GM11168 (cell line): Measurements from ENCODE around the gene TRAFD1.
"Not testable (repeated sequence)": the region's sequence is repeated elsewhere in the genome, so short reads cannot be mapped to it uniquely, and the experiment has no call there.

Source experiments
- in situ Hi-C: fragments of 300-500 bp; cut with MboI; formaldehyde crosslinking; loops from one replicate; pipeline ENCODE4 v1.12.0; 2022; ENCODE audit warnings: low sequenced_read_pairs; ENCODE audit not compliant: unreplicated experiment

The TRAFD1 gene, protein sequence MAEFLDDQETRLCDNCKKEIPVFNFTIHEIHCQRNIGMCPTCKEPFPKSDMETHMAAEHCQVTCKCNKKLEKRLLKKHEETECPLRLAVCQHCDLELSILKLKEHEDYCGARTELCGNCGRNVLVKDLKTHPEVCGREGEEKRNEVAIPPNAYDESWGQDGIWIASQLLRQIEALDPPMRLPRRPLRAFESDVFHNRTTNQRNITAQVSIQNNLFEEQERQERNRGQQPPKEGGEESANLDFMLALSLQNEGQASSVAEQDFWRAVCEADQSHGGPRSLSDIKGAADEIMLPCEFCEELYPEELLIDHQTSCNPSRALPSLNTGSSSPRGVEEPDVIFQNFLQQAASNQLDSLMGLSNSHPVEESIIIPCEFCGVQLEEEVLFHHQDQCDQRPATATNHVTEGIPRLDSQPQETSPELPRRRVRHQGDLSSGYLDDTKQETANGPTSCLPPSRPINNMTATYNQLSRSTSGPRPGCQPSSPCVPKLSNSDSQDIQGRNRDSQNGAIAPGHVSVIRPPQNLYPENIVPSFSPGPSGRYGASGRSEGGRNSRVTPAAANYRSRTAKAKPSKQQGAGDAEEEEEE

DNA sequence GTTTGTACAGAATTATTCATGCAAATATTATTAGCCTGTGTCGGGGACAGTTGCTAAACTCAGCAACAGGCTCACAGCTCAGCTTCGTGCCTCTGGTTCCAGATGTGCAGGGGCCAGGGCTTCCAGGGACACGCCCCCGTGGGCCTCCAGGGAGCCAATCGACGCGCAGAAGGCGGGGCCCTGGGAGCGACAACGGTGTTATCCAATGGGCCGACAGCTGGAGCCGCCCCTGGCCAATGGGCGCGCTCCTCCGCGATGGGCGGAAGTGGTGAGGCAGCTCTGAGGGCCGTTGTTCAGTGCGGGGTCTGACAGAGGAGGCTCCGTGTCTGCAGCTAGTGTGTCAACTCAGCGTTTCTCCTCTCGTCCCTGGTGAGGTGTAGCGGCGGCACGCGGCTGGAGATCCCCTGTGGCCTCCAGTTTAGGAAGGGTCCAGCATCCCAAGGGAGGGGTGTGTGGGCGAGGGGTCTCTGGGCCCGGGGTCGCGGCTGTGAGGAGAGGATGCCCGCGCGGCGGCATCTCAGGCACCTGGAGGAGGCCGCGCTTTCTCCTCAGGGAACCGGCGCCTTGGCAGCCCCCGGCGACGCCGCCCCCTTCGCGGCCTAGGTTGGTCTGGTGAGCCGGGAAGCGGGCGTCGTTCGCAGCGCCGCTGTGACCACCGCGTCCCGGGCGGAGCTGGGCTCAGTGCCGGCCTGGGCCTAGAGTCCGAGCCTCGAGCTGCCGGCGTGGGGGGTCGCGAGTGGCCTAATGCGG lies at the start of gene TRAFD1:
TSS of gene TRAFD1 (plus strand) at position 311 of the 750 bp plus-strand sequence. CDS start 4,963 bp downstream, outside the sequence.
- in situ Hi-C loops, result no loop called here

DNA sequence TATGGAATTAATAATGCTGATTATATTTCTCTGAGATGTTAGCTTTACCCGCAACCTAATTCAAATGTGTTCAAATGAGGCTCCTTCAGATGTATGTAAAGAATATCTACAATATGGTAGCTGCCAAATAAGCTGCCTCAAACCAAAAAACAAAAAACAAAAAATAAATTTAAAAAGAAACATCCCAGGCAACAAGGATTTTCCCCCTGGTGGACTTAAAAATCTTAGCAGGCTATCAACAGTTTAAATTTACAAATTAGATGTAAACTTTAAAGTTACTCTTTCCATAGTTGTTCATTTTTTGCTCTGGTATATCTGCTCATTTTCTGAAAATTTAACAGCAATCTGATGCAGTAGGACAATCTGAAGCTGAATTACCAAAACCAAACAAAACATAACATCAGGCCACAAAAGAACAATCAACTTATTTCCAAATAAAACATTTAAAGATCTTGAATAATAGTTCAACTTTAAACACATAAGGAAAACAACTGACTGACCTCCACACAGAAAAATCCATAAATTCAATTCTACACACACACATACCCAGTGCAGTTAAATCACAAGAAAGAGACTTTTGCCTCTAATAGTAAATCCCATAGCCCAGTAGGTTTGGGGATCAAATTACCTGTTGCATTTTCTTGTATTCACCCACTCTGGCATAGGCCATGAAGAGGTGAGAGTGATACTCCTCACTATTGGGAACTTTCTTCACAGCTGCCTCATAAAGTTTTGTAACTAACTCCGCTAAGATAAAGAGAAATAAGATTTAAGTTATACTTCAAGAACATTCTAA lies 38.1 kb upstream of the TRAFD1 start:
- in situ Hi-C loops, result no loop called here

DNA sequence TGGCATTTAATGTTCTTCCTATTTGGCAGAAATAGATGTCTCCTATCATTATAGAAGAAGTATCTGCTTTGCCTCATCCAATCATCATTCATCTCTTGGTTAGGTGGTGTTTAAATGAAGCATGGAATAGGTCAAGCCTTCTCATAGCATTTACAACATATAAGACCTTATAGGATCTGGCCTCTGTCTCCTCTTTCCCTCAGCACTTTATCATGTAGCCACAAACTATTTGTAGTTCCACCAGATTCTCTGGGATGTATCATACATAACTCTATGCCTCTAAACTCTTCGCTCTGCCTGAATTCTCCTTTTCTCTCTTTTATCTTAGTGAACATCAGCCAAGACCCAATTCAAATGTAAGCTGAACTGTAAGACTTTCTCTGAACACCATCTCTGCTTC lies 37.5 kb upstream of the TRAFD1 start:
- in situ Hi-C loops, result no loop called here

DNA sequence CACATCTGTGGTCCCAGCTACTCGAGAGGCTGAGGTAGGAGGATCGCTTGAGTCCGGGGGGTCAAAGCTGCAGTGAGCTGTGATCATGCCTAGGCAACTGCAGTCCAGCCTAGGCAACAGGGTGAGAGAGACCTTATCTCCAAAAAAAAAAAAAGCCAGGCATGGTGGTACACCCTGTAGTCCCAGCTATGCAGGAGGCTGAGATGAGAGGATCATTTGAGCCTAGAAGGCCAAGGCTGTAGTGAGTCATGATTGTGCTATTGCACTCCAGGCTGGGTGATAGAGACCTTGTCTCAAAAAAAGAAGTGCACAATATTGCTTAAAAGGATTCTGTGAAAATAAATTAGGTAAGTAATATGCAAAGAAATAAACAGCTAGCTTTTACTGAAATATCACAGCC lies 33.8 kb upstream of the TRAFD1 start:
- in situ Hi-C loops, result no loop called here

DNA sequence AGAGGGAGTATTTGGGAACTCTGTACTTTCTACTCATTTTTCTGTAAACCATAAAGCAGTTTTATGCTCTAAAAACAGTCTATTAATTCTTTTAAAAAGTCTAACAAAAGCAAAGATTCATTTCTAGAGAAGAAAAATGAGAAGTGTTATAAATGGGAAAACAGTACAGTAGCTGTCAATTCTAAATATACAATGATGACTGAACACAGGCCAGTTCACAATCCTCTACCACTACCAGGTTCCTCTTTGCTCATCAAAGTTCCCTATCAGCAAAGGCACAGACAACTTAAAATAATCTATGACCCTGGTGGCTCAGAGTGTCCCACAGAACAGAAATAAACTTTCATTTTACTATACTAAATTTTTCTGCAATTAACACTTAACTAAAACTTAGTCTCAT lies 29.3 kb upstream of the TRAFD1 start:
- in situ Hi-C loops, result no loop called here

DNA sequence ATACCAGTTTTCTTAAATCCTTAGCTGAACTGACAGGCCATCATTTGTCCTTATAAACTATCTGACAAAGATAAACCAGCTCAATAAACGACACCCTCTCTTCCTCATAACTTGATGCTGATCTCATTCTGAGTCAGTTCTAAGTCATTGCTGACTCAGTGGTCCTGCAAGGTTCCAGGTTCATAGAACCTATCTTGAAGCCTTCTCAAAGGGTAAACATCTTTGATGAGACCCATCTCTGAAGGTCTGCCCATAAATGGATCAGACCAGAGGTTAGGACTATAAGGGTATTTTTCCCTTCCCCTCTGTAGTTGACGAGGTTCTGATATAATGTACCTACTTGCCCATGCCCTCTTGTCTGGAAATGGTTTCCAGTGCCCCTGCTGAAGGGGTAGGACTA lies 28.7 kb upstream of the TRAFD1 start:
- in situ Hi-C loops, result no loop called here

DNA sequence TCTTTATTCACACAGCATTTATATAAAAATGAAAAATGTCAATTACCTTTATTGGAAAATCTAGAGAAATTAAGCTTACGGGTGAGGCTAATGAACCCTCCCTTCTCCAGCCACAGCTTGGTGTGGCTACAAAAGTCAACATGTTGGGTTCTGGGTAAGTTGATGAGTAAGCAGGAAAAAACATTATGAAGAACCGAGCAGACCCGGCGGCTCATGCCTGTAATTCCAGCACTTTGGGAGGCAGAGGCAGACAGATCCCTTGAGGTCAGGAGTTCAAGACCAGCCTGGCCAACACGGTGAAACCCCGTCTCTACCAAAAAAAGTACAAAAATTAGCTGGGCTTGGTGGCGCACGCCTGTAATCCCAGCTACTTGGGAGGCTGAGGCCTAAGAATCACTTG lies 27.7 kb upstream of the TRAFD1 start:
- in situ Hi-C loops, result no loop called here

DNA sequence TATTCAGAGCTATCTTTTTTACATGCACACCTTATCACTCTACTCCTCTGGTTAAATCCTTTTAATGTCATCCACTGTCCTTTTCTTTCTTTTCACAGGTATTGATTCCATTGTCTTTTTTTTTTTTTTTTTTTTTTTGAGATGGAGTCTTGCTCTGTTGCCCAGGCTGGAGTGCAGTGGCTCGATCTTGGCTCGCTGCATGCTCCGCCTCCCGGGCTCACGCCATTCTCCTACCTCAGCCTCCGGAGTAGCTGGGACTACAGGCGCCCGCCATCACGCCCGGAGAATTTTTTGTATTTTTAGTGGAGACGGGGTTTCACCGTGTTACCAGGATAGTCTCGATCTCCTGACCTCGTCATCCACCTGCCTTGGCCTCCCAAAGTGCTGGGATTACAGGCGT lies 24.9 kb upstream of the TRAFD1 start:
- in situ Hi-C loops, result not testable (repeated sequence)

DNA sequence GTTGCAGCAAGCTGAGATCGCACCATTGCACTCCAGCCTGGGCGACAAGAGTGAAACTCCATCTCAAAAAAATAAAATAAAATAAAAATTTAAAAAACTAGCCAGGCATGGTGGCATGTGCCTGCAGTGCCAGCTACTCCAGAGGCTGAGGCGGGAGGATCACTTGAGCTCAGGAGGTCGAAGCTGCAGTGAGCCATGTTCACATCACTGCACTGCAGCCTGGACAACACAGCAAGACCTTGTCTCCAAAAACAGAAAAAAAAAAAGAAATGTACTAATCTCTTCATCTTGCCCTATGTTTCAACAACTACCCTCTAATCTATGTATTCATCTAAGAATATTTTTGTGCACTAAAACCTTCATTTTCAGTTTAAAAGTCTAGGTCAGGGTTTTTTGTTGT lies 23.2 kb upstream of the TRAFD1 start:
- in situ Hi-C loops, result no loop called here

DNA sequence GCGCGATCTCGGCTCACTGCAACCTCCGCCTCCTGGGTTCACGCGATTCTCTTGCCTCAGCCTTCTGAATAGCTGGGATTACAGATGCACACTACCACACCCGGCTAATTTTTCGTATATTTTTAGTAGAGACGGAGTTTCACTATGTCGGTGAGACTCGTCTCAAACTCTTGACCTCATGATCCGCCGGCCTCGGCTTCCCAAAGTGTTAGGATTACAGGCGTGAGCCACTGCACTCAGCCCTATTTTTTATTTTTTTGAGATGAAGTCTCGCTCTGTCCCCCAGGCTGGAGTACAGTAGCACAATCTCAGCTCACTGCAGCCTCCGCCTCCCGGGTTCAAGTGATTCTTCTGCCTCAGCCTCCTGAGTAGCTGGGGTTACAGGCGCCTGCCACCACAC lies 22.6 kb upstream of the TRAFD1 start:
- in situ Hi-C loops, result not testable (repeated sequence)

DNA sequence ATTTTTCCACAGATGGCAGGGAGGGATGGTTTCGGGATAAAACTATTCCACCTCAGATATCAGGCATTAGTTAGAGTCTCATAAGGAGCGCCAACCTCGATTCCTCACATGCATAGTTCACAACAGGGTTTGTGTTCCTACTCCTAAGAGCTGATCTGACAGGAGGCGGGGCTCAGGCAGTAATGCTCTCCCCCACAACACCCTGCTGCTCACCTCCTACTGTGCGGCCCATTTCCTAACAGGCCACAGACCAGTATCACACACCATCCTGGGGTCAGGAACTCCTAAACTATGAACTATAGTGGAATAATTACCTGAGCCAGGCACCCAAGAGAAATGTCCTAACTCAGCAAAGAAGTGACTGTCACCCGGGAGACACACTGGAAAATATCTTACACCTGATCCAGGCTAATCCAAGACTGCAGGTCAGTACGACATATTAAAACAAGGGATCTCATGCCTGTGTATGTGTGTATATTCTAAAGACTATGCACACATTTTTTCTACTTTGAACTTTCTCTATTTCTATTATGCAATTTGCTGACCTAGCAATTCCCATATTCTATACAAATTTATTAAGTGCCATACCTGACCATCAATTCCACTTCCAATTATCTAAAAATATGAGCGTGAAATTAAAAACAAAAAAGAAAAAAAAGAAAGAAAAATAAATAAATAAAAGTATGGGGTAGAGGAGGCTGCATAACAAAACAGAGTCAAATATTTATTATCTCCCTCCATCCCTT lies 21.4 kb upstream of the TRAFD1 start:
- in situ Hi-C loops, result no loop called here

DNA sequence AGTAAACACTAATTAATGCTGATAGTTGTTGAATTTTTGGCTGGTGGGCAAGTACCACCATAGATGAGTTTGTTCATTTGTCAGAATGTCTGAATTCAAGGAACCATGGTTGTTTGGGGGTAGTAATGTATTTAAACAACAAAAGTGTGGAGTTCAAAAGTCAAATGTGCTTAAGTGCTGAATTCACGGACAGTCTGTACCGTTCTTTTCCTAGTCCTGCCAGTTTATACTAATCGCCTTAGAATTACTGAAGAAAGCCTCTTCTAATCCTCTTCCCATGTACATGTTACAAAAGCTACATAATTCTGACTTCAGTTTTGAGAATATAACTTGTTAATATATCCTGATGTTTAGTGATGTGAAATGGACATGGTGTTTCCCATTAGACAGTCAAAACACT lies 19.5 kb upstream of the TRAFD1 start:
- in situ Hi-C loops, result no loop called here

DNA sequence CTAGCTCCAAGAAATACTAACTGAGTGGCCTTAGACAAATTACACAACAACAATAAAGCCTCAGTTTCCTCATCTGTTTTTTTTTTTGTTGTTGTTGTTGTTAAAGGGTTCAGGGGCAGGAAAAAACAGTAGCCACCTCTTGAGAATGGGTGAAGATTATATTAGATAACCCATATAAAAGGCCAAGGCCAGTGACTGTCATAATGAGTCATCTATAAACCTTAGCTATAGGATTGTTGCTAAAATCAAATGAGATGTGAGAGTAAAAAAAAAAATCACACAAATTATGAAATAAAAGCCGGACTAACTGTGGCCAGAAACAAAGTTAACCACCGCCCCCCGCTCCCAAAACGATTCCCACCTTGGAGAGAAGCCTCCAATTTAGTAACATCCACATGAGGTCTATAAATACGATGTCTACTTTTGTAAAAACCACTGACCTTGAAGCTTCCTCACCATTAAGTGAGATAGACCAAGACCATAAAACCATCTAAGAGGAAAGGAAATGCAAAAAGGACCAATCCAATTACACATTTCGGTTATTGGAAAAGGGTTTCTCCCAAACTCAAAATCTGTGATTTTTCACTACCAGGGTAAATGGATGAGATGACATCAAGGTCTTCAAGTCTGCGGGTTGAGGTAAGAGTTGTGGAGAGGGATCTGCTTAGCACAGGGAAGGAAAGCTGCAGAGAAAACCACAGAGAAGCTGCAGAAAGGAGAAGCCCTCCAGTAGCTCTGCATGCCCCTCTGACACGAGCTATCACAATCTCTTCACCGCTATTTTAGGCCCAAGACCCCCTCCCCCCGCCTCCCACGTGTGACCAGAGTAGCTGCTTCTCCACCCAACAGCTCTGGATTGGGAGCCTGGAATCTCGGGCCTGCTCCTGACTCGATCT lies 17.8 kb upstream of the TRAFD1 start:
- in situ Hi-C loops, result no loop called here

DNA sequence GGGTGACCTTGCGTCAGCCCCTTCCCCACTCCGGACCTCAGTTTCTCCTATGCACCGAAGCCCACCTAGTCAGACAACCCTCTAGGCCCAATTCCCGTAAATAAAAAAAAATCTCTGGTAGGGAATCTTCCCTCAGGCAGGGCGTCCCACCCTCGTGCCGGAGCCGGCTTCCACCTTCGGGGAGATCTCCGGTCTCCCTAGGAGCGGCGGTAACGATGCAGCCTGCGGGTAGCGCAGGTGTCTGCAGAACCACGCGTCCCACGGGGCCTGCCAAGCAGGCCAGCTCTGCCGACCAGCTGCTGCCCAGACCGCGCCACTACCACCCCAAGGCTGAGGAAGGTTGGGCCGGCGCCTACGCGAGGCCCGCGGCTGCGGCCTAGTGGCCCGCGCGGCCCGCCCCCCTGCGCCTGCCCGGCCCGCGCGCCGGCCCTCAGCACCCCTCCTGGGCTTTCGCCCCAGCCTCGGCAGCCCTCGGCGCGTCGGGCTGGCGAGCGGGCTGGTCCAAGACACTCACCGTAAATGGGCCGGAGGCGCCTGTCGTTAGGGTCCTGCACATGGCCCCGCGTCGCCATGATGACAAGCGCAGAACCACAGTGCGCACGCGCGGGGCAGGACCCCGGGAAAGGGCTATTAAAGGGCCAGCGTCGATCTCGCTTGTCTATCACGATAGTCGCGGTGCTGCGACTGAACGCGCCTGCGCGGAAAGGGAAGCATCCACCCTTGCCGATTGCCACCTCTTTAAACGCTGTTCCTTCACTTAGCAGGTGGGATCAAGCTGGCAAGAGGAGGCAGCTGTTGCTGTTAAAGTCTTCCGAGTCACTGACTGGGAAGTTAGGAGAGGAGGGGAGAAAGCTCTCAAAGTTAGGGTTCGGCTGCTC lies 16.9 kb upstream of the TRAFD1 start, which contains the start of gene NAA25:
TSS of gene NAA25 (minus strand) at position 582 of the 878 bp plus-strand sequence. CDS start at position 572, 10 bp downstream.
- in situ Hi-C loops, result no loop called here

DNA sequence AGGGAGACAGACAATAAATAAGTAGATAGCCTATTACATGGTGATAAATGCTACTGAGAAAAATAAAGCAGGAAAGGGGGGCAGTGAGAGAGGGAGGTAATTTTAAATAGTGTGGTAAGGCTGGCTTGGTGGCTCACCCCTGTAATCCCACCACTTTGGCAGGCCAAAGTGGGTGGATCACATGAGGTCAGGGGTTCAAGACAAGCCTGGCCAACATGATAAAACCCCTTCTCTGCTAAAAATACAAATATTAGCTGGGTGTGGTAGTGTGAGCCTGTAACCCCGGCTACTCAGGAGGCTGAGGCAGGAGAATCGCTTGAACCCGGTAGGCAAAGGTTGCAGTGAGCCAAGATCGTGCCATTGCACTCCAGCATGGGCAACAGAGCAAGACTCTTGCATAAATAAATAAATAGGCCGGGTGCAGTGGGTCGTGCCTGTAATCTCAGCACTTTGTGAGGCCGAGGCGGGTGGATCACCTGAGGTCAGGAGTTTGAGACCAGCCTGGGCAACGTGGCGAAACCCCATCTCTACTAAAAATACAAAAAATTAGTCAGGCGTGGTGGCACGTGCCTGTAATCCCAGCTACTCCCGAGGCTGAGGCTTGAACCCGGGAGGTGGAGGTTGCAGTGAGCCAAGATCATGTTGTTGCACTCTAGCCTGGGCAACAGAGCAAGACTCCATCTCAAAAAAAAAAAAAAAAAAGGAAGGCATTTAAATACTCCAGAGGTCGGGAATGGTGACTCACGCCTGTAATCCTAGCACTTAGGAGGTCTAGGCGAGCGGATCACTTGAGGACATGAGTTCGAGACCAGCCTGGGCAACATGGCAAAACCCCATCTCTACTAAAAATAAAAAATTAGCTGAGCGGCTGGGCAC lies 14.3 kb upstream of the TRAFD1 start:
- in situ Hi-C loops, result not testable (repeated sequence)

DNA sequence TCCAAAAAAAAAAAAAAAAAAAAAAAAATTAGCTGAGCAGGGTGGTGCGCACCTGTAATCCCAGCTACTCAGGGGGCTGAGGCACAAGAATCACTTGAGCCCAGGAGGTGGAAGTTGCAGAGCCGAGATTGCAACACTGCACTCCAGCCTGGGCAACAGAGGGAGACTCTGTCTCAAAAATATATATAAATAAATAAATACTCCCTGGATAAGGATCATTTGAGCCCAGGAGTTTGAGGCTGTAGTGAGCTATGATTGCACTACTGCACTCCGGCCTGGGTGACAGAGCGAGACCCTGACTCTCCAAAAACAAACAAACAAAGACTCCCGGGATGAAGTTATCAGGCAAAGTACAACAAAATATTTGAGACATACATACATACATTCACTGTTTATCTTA lies 13.4 kb upstream of the TRAFD1 start:
- in situ Hi-C loops, result no loop called here
